ENCODE measurements around the gene HCFC1. TPM values are rescaled to one million over a fixed set of nuclear protein-coding genes. Genes with fewer than 3 reads are reported as not detected.

Gene HCFC1
- total RNA-seq, 1 donor from 2014 or later: 108 TPM

DNA sequence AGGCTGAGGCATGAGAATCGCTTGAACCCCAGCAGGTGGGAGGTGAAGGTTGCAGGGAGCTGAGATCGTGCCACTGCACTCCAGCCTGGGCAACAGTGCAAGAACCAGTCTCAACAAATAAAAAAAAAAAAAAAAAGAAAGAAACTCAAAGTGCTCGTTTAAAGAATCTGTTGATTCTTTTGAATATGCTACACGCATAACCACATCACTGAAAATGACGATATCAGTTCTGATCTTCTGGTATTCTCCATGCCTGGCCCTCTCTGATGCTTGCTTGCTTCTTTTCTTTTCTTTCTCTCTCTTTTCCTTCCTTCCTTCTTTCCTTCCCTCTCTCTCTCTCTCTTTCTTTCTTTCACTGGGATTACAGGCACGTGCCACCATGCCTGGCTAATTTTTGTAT is 59.8 kb downstream of the HCFC1 start:
- H3K36me3 Mint-ChIP-seq (ENCODE audit: low read depth): peaks cover 21% of the 10 kb centered on the region
- intact Hi-C loops (cut with micrococcal nuclease): no loop called here
- H3K4me1 Mint-ChIP-seq (ENCODE audit: low read depth): no peaks in the 10 kb centered on the region
- DNase-seq (ENCODE audit: low spot score): no peak
- no peaks in the 10 kb centered on the region for H3K27me3 Mint-ChIP-seq (ENCODE audit: low read depth)
- H3K4me3 Mint-ChIP-seq (ENCODE audit: low read depth): no peak overlapping the region
- no peak overlapping the region for H3K27ac Mint-ChIP-seq
- no peaks in the 10 kb centered on the region for H3K9me3 Mint-ChIP-seq

DNA sequence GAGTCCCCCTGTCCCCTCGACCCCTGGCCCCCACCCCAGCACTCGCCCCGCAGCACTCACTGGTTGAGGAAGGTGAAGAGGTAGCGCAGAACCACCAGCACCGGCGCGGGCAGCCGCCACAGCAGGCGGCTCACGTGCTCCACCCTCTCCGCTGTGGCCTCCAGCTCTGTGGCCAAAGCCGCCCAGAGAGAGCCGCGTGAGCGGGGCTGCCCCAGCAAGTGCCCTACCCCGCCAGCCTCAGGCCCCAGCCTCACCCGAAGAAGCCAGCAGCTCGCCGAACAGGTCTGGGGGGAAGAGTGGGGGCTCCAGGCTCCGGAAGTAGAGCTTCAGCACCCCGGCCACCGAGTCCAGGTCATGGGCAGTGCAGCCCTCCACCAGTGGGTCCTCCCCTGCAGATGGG is 61.2 kb downstream of the HCFC1 start:
- Mint-ChIP-seq H3K9me3 (no peaks in the 10 kb centered on the region), H3K4me1 (ENCODE audit: low read depth) (no peaks in the 10 kb centered on the region), H3K36me3 (ENCODE audit: low read depth) (peaks cover 10% of the 10 kb centered on the region), H3K4me3 (ENCODE audit: low read depth) (no peak overlapping the region), H3K27me3 (ENCODE audit: low read depth) (no peaks in the 10 kb centered on the region), H3K27ac (no peak overlapping the region)
- no peak for DNase-seq (ENCODE audit: low spot score)
- intact Hi-C loops (cut with micrococcal nuclease): no loop called here

DNA sequence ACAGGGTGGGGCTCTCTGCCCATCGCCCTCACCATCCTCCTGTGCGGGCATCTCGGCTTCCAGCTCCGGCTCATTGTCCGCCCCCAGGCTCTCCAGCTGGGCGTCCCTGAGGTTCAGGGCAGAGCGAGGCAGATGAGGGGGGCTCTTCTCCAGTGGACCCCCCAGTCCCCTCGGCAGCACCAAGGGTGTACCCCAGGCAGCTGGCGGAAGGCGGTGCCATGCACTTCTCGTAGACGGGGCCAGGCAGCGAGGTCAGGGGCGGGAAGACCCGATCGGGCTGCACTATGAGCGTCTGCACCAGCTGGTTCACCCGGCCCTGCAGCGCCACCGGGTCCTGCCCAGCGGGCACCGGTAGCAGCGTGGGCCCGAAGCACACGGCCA is 61.6 kb downstream of the HCFC1 start:
- intact Hi-C loops (cut with micrococcal nuclease): no loop called here

DNA sequence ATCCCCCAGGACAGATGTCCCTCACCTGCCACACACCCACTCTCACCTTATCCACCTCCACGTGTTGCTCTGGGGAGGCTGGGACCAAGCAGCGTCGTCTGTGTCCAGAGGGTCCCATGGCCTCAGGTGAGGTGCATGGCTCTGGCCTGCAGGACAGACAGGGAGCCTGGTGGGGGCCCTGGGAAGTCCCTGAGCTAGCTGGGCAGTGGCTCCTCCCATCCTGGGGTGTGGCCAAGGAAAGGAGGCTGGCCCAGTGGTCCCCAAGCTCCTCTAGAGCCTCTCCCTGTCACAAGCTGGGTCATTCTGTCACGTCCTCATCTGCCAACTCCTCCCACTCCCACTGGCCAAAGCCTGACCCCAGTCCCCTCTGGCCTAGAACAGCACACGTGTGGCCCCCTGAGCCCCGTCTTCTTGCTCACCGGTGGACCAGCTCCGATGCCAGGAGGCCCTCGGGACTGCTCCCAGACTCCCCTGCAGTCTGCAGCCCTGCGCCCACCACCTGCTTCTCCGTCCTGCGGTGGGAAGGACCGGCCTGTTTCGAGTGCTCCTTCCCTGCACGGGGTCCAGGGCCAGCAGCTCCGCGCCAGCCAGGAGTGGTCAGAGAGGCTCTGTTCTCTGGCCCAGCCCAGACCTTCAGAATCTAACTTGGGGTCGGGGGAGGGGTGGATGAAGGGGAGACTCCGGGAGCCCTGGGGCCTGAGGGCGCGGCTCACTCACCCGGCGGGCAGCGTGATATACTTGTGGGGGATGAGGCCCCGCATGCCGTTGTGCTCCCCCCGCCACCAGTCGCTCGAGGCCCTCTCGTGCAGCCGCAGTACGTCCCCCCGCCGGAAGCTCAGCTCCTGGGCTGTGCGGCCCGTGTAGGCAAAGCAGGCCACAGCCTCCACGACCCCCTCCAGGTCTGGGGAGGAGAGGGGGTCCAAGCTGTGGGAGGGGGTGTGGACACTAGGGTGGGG is 62.3 kb downstream of the HCFC1 start:
- DNase-seq (ENCODE audit: low spot score): no peak
- no peak overlapping the region for H3K27ac Mint-ChIP-seq
- H3K9me3 Mint-ChIP-seq: no peaks in the 10 kb centered on the region
- intact Hi-C loops (cut with micrococcal nuclease): no loop called here
- H3K4me3 Mint-ChIP-seq (ENCODE audit: low read depth): no peak overlapping the region
- H3K4me1 Mint-ChIP-seq (ENCODE audit: low read depth): no peaks in the 10 kb centered on the region
- no peaks in the 10 kb centered on the region for H3K27me3 Mint-ChIP-seq (ENCODE audit: low read depth)
- H3K36me3 Mint-ChIP-seq (ENCODE audit: low read depth): peaks cover 10% of the 10 kb centered on the region

More for the DNA sequence above, 61.6 kb downstream of the HCFC1 start:
- no peak for DNase-seq (ENCODE audit: low spot score)
- Mint-ChIP-seq H3K9me3 (no peaks in the 10 kb centered on the region), H3K4me3 (ENCODE audit: low read depth) (no peak overlapping the region), H3K27ac (no peak overlapping the region), H3K27me3 (ENCODE audit: low read depth) (no peaks in the 10 kb centered on the region), H3K4me1 (ENCODE audit: low read depth) (no peaks in the 10 kb centered on the region), H3K36me3 (ENCODE audit: low read depth) (peaks cover 10% of the 10 kb centered on the region)

DNA sequence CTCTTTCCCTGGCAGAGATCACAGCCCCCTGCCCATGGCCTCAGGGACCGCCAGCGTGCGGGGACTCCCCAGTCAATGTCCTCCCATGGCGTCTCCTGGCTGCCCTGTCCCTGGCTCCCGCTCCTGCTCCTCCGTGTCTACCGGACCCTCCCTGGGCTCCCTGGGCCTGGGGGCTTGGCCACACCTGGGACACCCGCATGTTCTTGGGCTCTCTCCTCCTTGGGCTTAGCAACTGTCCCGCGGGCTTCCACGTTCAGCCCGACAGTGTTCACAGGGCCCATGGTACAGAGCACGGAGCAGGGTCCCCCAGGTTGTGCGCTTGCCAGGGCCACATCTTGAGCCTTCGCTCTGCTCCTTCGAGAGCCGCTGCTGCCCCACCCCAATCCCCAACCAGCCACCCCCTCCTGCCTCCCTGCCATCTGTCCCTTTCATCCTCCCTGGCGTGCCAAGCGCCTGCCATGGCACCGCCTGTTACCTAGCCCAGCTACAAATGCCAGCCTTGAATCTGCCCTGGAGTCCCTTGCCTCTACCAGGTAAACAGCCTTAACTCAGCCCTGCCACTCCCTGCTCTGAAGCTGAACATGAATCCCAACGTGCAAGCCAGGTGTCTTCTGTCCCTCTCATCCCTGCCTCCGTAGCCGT is 63.3 kb downstream of the HCFC1 start:
- Mint-ChIP-seq H3K27ac (no peak overlapping the region), H3K27me3 (ENCODE audit: low read depth) (no peaks in the 10 kb centered on the region), H3K4me3 (ENCODE audit: low read depth) (no peak overlapping the region), H3K9me3 (no peaks in the 10 kb centered on the region), H3K36me3 (ENCODE audit: low read depth) (peaks cover 10% of the 10 kb centered on the region), H3K4me1 (ENCODE audit: low read depth) (peaks cover 6% of the 10 kb centered on the region)
- intact Hi-C loops (cut with micrococcal nuclease): no loop called here
- no peak for DNase-seq (ENCODE audit: low spot score)

DNA sequence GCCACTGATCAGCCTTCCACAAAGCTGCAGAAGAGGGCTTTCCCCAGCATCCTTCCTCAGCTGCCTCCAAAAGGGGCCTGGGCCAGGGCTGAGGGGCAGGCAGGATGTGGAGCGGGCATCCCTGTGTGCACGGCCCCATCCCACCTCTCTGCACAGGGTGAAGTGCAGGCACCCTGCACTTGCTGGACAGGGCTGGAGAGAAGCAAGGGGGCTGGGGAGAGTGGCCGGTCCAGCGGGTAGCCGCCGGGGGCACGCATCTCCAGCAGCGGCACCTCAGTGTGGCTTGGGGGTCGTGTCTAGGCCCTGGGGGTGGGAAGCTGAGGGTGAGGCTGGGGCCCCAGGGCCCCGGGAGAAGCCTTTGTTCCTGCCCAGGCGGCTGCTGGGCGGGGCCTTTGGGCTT is 64.2 kb downstream of the HCFC1 start:
- Mint-ChIP-seq H3K27me3 (ENCODE audit: low read depth) (no peaks in the 10 kb centered on the region), H3K4me1 (ENCODE audit: low read depth) (peaks cover 10% of the 10 kb centered on the region), H3K9me3 (no peaks in the 10 kb centered on the region), H3K36me3 (ENCODE audit: low read depth) (peaks cover 10% of the 10 kb centered on the region), H3K27ac (no peak overlapping the region), H3K4me3 (ENCODE audit: low read depth) (no peak overlapping the region)
- no peak for DNase-seq (ENCODE audit: low spot score)
- intact Hi-C loops (cut with micrococcal nuclease): no loop called here

DNA sequence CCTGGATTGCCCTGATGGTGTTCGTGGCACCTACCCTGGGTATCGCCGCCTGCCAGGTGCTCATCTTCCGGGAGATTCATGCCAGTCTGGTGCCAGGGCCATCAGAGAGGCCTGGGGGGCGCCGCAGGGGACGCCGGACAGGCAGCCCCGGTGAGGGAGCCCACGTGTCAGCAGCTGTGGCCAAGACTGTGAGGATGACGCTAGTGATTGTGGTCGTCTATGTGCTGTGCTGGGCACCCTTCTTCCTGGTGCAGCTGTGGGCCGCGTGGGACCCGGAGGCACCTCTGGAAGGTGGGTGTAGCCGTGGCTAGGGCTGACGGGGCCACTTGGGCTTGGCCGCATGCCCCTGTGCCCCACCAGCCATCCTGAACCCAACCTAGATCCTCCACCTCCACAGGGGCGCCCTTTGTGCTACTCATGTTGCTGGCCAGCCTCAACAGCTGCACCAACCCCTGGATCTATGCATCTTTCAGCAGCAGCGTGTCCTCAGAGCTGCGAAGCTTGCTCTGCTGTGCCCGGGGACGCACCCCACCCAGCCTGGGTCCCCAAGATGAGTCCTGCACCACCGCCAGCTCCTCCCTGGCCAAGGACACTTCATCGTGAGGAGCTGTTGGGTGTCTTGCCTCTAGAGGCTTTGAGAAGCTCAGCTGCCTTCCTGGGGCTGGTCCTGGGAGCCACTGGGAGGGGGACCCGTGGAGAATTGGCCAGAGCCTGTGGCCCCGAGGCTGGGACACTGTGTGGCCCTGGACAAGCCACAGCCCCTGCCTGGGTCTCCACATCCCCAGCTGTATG is 65.3 kb downstream of the HCFC1 start:
- H3K9me3 Mint-ChIP-seq: no peaks in the 10 kb centered on the region
- no peak overlapping the region for H3K27ac Mint-ChIP-seq
- H3K27me3 Mint-ChIP-seq (ENCODE audit: low read depth): no peaks in the 10 kb centered on the region
- intact Hi-C loops (cut with micrococcal nuclease): no loop called here
- no peak for DNase-seq (ENCODE audit: low spot score)
- peaks cover 2% of the 10 kb centered on the region for H3K36me3 Mint-ChIP-seq (ENCODE audit: low read depth)
- H3K4me3 Mint-ChIP-seq (ENCODE audit: low read depth): no peak overlapping the region
- peaks cover 18% of the 10 kb centered on the region for H3K4me1 Mint-ChIP-seq (ENCODE audit: low read depth)

DNA sequence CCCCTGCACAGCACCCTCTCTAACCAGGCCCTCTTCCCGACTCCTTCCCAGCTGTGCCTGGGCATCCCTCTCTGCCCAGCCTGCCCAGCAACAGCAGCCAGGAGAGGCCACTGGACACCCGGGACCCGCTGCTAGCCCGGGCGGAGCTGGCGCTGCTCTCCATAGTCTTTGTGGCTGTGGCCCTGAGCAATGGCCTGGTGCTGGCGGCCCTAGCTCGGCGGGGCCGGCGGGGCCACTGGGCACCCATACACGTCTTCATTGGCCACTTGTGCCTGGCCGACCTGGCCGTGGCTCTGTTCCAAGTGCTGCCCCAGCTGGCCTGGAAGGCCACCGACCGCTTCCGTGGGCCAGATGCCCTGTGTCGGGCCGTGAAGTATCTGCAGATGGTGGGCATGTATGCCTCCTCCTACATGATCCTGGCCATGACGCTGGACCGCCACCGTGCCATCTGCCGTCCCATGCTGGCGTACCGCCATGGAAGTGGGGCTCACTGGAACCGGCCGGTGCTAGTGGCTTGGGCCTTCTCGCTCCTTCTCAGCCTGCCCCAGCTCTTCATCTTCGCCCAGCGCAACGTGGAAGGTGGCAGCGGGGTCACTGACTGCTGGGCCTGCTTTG is 66.0 kb downstream of the HCFC1 start:
- H3K27ac Mint-ChIP-seq: no peak overlapping the region
- no peaks in the 10 kb centered on the region for H3K27me3 Mint-ChIP-seq (ENCODE audit: low read depth)
- DNase-seq (ENCODE audit: low spot score): no peak
- intact Hi-C loops (cut with micrococcal nuclease): no loop called here
- no peak overlapping the region for H3K4me3 Mint-ChIP-seq (ENCODE audit: low read depth)
- H3K4me1 Mint-ChIP-seq (ENCODE audit: low read depth): peaks cover 22% of the 10 kb centered on the region
- H3K36me3 Mint-ChIP-seq (ENCODE audit: low read depth): peaks cover 2% of the 10 kb centered on the region
- no peaks in the 10 kb centered on the region for H3K9me3 Mint-ChIP-seq

DNA sequence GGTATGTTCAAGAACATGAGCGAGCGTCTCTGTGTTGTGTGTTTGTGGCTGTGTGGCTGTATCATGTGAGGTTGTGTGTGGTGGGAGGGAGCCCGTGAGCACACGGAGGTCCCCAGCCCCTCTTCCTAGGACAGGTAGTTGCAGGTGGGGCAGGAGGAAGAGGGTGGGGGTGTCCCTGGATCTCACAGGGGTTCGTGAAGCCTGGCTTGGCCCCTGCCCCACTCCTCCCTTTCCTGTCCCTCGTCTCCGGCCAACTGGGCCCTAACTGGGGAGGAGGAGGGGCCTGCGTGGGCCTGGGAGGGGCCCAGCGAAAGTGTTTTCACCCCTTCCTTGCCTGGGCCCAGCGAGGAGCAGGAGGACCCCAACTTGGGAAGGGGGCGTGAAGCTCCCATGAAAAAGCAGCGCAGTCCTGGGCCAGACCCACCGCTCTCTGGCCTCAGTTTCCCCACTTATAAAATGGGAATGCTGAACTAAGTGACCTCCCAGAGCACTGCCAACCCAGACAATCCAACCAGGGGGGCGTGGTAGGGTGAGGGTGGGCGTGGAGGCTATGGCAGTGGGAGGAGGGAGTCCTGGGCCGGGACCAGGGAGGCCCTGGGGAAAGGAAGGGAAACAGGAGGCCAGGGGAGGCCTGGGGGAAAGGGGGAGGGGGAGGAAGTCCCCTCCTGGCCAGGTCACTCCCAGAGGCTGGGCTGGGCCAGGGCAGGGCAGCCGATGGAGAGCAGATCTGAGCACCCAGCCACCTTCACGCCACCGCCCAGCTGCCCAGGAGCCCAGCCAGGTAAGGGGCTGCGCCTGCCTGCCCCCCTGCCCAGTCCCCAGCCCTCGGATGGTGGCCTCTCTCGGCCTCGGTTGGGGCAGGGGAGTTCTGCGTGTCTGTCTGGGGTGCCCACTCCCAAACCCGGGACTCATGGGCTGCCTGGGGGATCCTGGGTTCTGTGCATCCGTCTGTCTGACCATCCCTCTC is 67.3 kb downstream of the HCFC1 start, which contains the start of gene AVPR2:
Gene AVPR2, plus strand, starts transcription at position 683 of the 967 bp plus-strand sequence. CDS start 473 bp downstream, outside the sequence.
- Mint-ChIP-seq H3K36me3 (ENCODE audit: low read depth) (no peaks in the 10 kb centered on the region), H3K4me1 (ENCODE audit: low read depth) (peaks cover 23% of the 10 kb centered on the region), H3K9me3 (no peaks in the 10 kb centered on the region), H3K27me3 (ENCODE audit: low read depth) (no peaks in the 10 kb centered on the region), H3K4me3 (ENCODE audit: low read depth) (no peak within 1 kb of the TSS), H3K27ac (peak within 1 kb of the TSS; percentile 58)
- no peak for DNase-seq (ENCODE audit: low spot score)
- intact Hi-C loops (cut with micrococcal nuclease): no loop called here

DNA sequence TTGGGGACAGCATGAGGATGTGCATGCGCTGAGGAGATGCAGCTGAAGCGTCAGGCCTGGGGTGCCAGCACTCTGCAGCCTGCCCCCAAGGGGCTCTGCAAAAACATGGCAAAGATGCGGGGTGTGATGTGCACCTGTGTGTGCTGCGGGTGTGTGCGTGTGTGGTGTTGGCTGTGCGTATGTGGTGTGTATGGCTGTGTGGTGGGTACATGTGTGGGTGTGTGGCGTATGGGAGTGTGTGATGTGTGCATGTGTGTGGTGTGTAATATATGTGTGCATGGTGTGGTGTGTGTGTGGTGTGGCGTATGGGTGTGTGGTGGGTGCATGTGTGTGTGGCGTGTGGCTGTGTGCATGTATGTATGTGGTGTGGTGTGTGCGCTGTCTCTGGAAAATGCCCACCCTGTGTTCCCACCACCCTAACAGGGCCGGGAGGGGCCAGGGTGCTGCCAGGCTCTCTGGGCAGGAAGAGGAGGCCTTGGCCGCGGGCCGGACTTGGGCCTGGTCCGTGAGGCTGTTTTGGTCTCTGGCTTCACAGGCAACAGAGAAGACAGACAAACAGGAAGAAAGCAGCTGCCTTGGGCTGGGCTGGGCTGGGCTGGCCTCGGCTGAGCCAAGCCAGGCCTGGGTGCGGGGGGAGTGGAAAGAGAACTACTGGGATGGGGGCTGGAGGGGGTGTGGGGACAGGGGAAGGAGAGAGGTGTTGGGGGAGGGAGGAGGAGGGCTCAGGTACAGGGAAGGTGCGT is 68.2 kb downstream of the HCFC1 start:
- DNase-seq (ENCODE audit: low spot score): no peak
- intact Hi-C loops (cut with micrococcal nuclease): no loop called here
- peaks cover 23% of the 10 kb centered on the region for H3K4me1 Mint-ChIP-seq (ENCODE audit: low read depth)
- no peaks in the 10 kb centered on the region for H3K27me3 Mint-ChIP-seq (ENCODE audit: low read depth)
- peak overlapping the region; percentile 58 for H3K27ac Mint-ChIP-seq
- no peaks in the 10 kb centered on the region for H3K36me3 Mint-ChIP-seq (ENCODE audit: low read depth)
- H3K4me3 Mint-ChIP-seq (ENCODE audit: low read depth): no peak overlapping the region
- H3K9me3 Mint-ChIP-seq: no peaks in the 10 kb centered on the region

DNA sequence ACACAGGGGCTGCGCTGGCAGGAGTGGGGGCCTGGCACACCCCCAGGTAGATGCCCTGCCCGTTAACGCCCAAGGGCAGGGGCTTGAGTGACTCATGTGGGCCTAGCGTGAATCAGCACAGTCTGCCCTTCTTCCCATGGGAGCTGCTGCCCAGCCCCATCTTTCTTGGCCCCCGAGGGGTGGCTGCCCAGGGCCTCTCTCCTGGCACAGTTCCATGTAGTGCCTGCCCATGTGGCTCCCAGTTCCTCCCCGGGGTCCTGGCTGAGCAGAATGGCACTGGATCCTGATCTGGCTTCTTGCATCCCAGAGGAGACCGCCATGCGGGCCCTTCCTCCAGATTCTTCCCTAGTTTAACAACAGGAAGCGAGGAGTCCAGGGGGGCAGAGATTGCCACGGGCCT is 69.2 kb downstream of the HCFC1 start:
- Mint-ChIP-seq H3K9me3 (no peaks in the 10 kb centered on the region), H3K36me3 (ENCODE audit: low read depth) (no peaks in the 10 kb centered on the region), H3K27me3 (ENCODE audit: low read depth) (peaks cover 1% of the 10 kb centered on the region), H3K27ac (no peak overlapping the region), H3K4me1 (ENCODE audit: low read depth) (peaks cover 23% of the 10 kb centered on the region), H3K4me3 (ENCODE audit: low read depth) (no peak overlapping the region)
- intact Hi-C loops (cut with micrococcal nuclease): no loop called here
- no peak for DNase-seq (ENCODE audit: low spot score)

All from activated T-helper 2 cell treated with anti-CD3 and anti-CD28 coated beads, Interferon-gamma antibody, Interleukin-2, Interleukin-4, amounts not matched to agents 10 μg/mL and 5 μg/mL and 100 μg/mL, durations not matched to agents 14 hours and 24 hours and 36 hours (primary cell).